GM18526 (cell line): ENCODE results near the gene KRT71.

ENCODE experiments used
- POLR2A ChIP-seq: IDR thresholded peaks from 3 replicates; pipeline ENCODE4 v1.6.1; 2011; ENCODE audit not compliant: insufficient read length; ENCODE audit errors: extremely low read depth

Gene KRT71

DNA sequence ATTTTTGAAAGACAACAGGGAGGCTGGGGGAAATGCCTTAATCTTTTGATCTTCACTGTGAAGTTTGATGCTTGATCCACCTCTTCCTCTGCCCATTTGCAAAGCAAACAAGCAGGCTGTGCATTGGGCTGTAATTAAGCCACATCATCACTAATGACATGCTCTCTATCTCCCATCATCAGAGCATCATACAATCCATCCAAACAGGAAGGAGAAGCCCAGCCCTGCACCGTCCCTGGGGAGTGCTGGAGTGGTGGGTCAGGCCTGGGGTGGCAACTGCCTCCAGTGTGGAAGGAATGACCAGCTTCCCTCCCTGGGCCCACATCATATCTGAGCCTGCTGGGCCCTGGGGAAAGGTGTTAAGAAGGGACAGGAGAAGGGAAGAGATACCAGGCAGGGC lies 27.6 kb upstream of the KRT71 start:
- no peak for TF ChIP-seq POLR2A

- no peak for TF ChIP-seq POLR2A
These were observed 26.8 kb upstream of the KRT71 start for GRCh38 chr12:52579468-52580465.

- no peak for TF ChIP-seq POLR2A
These were observed 25.5 kb upstream of the KRT71 start for GRCh38 chr12:52578469-52578868.

GRCh38 chr12:52577316-52577715 lies 24.4 kb upstream of the KRT71 start:
- no peak for TF ChIP-seq POLR2A

DNA sequence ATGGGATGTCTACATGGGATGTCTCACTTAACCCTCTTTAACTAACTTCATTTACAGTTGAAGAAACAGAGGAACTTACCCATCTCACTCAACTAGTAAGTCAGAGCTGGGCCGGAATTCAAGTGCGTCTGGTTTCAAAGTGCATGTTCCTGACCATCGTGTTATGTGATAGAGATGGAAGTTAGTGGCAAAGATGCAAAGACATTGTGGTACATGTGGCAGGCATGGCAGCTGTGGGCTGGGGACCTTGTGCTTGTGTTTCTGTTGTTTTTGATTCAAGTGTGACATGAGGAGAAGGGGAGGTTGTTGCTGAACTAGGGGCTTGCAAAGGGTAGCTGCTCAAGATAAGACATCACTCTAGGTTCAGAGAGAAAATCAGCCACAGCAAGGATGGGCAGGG lies 23.0 kb upstream of the KRT71 start:
- no peak for TF ChIP-seq POLR2A

DNA sequence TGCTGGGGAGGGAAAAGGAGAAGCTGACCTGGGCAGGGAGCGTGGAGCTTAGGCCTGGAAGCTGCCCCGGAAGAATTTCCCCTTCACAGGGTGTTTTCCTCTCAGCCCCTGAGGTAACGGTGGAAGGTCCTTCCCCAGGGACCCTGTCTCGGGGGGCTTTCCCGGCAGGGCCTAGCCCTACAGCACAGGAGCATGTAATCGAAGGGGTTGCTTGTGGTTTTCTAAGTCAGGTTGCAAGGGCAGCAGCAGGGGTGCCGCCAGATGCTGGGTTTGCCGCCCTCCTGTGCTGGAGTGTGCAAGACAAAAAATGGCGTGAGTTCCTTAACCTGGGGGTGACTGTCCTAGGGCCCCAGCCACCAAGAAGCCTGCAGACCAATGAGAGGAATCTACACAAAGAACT lies 22.3 kb upstream of the KRT71 start:
- TF ChIP-seq POLR2A: no peak

DNA sequence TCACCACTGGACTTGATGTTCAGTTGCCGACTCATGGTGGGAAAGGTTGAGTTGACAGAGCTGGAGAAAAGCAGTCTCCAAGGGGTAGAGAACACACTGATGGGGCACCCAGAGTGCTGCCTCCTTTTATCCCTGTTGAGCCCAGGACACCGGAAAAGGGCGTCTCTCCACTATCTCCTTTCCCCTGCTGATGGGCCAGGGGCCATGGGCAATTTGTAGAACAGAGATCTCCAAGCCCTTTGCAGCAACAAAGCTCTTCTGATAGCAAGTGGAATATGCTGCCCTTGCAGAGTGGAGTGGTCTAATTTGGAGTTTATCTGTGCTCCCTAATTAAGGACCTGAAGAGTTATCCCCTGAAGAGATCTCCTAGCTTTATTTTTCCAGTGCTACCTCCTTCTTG lies 20.8 kb upstream of the KRT71 start, which contains the start of gene KRT74:
Gene KRT74, minus strand, starts transcription at position 101 of the 400 bp plus-strand sequence. Its CDS starts 66 bp downstream, at position 35.
- no peak for TF ChIP-seq POLR2A

DNA sequence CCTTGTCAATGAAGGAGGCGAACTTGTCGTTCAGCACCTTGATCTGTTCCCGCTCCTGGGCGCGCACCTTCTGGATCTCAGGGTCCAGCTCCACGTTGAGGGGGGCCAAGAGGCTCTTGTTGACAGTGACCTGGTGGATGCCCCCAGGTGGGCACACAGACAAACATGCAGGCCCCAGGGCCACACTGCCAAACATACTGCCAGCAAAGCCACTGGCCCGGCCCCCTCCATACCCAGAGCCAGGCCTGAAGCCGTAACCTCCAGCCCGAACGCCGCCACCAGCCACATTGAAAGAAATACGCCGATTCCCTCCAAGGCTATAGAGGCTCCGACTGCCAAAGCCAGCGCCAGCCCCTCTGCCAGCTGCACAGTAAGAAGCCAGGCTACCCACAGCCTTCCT lies 20.4 kb upstream of the KRT71 start:
- no peak for TF ChIP-seq POLR2A

GRCh38 chr12:52570511-52570910 lies 17.6 kb upstream of the KRT71 start:
- no peak for TF ChIP-seq POLR2A

GRCh38 chr12:52568111-52568510 lies 15.2 kb upstream of the KRT71 start:
- no peak for TF ChIP-seq POLR2A

GRCh38 chr12:52566847-52567291 lies 13.9 kb upstream of the KRT71 start:
- TF ChIP-seq POLR2A: no peak

DNA sequence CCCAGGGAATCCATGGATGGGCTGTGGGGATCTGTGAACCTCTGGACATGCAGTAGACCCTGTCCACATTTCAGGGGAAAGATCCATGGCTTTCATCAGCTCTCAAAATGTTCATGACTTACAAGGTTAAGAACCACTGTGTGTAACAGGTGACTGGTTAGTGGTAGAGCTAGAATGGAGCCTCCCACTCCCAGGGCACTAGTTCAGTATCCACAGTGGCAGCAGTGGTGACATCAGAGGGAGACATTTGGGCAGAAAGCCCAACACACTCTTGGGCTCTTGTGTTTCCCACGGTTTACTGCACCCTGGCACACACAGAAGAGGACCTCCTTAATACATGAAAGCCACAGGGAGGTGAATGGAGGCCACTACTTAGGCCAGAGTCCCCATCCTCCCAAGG lies 11.6 kb upstream of the KRT71 start:
- TF ChIP-seq POLR2A: no peak

DNA sequence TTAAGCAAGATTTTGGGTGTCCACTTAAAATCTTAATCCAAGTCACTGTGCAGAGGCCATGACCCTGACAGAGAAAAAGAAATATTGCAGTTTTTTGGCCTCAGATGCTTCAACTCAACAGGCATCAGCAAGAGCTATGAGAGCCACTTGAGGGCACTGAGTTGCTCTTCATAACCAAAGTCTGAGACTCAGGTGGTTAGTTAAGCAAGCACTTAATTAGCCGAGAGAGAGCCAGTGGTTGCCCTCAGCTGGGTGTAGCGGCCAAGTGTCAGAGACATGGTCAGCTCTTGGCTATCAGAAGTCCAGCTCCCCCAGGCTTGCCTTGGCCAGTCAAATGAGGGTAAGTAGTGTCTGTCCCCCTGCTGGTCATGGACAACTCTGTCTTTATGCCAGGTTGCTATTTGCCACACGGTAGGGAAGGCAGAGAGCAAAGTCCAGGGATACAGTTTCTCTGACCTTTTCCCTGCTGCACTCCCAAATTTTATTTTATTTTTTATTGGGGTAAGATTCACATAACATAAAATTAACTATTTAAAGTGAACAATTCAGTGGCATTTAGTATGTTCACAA lies 9.0 kb upstream of the KRT71 start:
- no peak for TF ChIP-seq POLR2A

DNA sequence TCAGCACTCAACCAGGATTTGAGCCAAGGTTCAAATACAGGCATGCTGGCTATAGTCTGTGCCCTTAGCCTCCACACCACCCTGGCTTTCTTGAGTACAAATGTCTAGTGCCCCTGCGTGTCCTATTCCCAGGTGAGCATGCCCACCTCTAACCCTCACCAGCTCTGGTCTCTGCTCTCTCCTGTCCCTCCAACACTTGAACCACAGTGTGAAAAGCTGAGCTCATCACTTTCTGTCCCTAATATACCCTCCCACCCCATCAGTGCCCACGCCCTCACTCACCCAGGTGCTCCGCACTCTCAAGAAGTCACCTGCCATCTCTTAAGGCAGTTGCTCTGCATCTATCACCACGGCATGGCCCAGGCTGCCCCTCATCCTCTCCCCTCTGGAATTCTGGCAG lies 7.0 kb upstream of the KRT71 start:
- no peak for TF ChIP-seq POLR2A

- TF ChIP-seq POLR2A: no peak
These were observed 6.0 kb upstream of the KRT71 start for GRCh38 chr12:52558781-52559445.

DNA sequence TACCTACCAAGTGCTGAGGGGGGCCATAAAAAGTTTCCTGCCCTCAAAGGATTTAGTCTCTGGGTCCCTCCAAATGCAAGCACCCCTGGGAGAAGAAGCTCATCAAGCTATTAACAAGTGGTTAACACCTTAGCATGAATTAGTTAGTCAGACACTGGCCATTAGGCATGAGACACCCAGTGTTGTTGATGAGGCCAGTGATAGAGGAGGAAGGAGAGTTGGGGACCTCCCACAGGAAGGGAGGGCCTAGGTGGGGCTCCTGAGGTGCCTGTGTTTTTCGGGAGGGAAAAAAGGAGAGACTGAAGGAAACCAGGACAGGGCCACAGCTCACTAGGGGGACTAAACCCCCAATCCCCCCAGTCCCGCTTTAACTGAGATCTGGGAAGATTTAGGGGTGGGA lies 4.5 kb upstream of the KRT71 start:
- no peak for TF ChIP-seq POLR2A
